Epidermal melanocyte (primary cell): ENCODE data around the gene ZNF311.
"Not testable (repeated sequence)": the region's sequence is repeated elsewhere in the genome, so short reads cannot be mapped to it uniquely, and the experiment has no call there.

Experiments used
- DNase-seq: peaks from one replicate; pipeline ENCODE4 v3.0.0; 2011; ENCODE audit warnings: low spot score; ENCODE audit not compliant: insufficient read length

Gene ZNF311

GRCh38 chr6:28953585-28954258 is 51.4 kb downstream of the ZNF311 start:
- no peak for DNase-seq

- peak; percentile 38 for DNase-seq
Observed at GRCh38 chr6:28953039-28953584, 52.0 kb downstream of the ZNF311 start.

DNA sequence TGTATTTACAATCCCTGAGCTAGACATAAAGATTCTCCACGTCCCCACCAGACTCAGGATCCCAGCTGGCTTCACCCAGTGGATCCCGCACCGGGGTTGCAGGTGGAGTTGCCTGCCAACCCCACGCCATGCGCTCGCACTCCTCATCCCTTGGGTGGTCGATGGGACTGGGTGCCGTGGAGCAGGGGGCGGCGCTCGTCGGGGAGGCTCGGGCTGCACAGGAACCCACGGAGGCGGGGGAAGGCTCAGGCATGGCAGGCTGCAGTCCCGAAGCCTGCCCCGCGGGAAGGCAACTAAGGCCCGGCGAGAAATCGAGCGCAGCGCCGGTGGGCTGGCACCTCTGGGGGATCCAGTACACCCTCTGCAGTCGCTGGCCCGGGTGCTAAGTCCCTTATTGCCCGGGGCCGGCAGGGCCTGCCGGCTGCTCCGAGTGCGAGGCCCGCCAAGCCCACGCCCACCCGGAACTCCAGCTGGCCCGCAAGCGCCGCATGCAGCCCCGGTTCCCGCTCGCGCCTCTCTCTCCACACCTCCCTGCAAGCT is 55.4 kb downstream of the ZNF311 start:
- not testable (repeated sequence) for DNase-seq

- no peak for DNase-seq
Observed at GRCh38 chr6:28948782-28949486, 56.2 kb downstream of the ZNF311 start.

DNA sequence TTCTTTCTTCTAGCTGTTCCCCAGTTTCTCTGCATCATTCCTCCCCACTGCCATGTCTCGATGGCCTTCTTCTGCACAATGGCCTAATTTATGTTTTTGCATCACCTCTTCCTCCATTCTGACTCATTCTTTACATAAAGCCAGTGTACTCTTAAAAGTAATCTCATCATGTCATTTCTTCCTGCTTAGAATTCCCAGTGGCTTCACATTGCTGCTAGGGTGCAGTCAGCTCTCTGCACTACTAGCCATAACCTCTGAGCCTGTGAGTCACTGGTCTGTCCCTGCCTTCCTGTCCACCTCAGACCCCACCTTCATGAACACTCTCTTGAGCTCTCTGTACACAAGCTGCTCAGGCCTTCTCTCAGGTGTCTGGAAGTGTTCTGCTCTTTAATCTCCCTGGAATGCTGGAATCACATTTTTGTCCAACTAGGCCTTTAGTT is 57.3 kb downstream of the ZNF311 start:
- no peak for DNase-seq

DNA sequence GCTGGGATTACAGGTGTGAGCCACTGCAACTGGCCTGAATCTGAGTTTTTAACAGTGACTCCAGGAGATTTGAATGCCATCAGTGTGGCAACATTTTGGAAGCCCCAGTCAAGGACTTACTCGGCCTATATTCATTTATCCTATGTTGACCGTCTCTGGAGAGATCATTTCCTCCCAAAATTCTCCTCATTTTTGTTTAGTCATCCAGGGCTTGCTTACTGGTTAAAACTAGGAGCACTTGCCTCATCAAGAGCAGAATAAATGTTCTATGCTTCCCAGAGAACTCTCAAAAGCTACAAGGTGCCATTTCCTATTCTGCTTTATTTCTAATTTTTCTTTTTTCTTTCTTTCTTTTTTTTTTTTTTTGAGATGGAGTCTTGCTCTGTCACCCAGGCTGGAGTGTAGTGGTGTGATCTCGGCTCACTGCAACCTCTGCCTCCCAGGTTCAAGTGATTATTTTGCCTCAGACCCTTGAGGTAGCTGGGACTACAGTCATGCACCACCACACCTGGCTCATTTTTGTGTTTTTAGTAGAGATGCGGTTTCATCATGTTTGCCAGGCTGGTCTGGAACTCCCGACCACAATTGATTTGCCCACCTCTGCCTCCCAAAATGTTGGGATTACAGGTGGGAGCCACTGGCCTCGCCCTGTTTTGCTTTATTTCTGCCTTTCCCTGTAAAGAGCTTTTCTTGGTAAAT is 57.9 kb downstream of the ZNF311 start:
- DNase-seq: no peak

GRCh38 chr6:28945349-28945748 is 59.8 kb downstream of the ZNF311 start:
- DNase-seq: no peak
